Measurements from ENCODE around the gene GPHN. TPM values are rescaled to one million over a fixed set of nuclear protein-coding genes. Genes with fewer than 3 reads are reported as not detected.

Gene GPHN
- polyA plus RNA-seq, 2 of the 4 experiments (the other 2 are of a cell fraction): 12.7 to 15.5 TPM

GRCh38 chr14:66920196-66920595, 412.2 kb downstream of the GPHN start:
- Histone ChIP-seq H3K27ac (no peak overlapping the region), H3K4me3 (no peak overlapping the region), H3K9me3 (no peaks in the 10 kb centered on the region), H3K4me2 (no peak overlapping the region), H3K4me1 (no peaks in the 10 kb centered on the region)
- POLR2A ChIA-PET: interaction anchor here (0.7 kb wide), 1 partner anchor 35 kb away, joined by 5 read pairs; no protein-coding TSS in a partner anchor
- ATAC-seq (no peak), FAIRE-seq (no peak), DNase-seq (ENCODE audit: low read depth in 1 of 2, low spot score in 1 of 2) (no peak)
- no peak for TF ChIP-seq BHLHE40 (IDR thresholded peaks at IDR 0.05; ENCODE audit: low read depth, low read length)
- TF ChIP-seq POLR2A (IDR thresholded peaks at IDR 0.05; ENCODE audit: low read length): no peak
- TF ChIP-seq ZSCAN20 (CRISPR knock-in tag; IDR thresholded peaks at IDR 0.05): no peak
- TF ChIP-seq MAZ (IDR thresholded peaks at IDR 0.05; ENCODE audit: borderline replicate concordance, low read depth, low read length): no peak
- TF ChIP-seq TFCP2L1 (CRISPR knock-in tag; IDR thresholded peaks at IDR 0.05): no peak
- TF ChIP-seq, protein P1, sequence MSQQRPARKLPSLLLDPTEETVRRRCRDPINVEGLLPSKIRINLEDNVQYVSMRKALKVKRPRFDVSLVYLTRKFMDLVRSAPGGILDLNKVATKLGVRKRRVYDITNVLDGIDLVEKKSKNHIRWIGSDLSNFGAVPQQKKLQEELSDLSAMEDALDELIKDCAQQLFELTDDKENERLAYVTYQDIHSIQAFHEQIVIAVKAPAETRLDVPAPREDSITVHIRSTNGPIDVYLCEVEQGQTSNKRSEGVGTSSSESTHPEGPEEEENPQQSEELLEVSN (IDR thresholded peaks at IDR 0.05; ENCODE audit: borderline replicate concordance, low read depth): no peak
- no peak for TF ChIP-seq SMC3 (IDR thresholded peaks at IDR 0.05)
- no peak for TF ChIP-seq MAFK (IDR thresholded peaks at IDR 0.05; ENCODE audit: partially characterized antibody)
- TF ChIP-seq CHD4 (IDR thresholded peaks at IDR 0.05; ENCODE audit: borderline replicate concordance): no peak
- no peak for TF ChIP-seq CTCF (IDR thresholded peaks at IDR 0.05)
- no peak for TF ChIP-seq MYC (IDR thresholded peaks at IDR 0.05; ENCODE audit: borderline replicate concordance, low read length)
- TF ChIP-seq, protein P2, sequence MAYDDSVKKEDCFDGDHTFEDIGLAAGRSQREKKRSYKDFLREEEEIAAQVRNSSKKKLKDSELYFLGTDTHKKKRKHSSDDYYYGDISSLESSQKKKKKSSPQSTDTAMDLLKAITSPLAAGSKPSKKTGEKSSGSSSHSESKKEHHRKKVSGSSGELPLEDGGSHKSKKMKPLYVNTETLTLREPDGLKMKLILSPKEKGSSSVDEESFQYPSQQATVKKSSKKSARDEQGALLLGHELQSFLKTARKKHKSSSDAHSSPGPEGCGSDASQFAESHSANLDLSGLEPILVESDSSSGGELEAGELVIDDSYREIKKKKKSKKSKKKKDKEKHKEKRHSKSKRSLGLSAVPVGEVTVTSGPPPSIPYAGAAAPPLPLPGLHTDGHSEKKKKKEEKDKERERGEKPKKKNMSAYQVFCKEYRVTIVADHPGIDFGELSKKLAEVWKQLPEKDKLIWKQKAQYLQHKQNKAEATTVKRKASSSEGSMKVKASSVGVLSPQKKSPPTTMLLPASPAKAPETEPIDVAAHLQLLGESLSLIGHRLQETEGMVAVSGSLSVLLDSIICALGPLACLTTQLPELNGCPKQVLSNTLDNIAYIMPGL (CRISPR knock-in tag; IDR thresholded peaks at IDR 0.05; ENCODE audit: borderline replicate concordance): no peak
- no peak for TF ChIP-seq RARB (CRISPR knock-in tag; IDR thresholded peaks at IDR 0.05)
- TF ChIP-seq ZC3H11A (IDR thresholded peaks at IDR 0.05): no peak
- TF ChIP-seq HDAC2 (IDR thresholded peaks at IDR 0.05): no peak
- TF ChIP-seq CBX8 (IDR thresholded peaks at IDR 0.05): no peak
- no peak for TF ChIP-seq HOXB5 (CRISPR knock-in tag; IDR thresholded peaks at IDR 0.05)
- TF ChIP-seq ESRRA (IDR thresholded peaks at IDR 0.05; ENCODE audit: borderline replicate concordance, low read length): no peak
- CTCF ChIA-PET: interaction anchor here (0.6 to 0.7 kb wide), 2 partner anchors 357 to 368 kb away, joined by 3 read pairs; no protein-coding TSS in a partner anchor
- 85% methylated on average over 1 of the region's 1 CpG for WGBS (ENCODE audit: missing lambda C conversion rate)

DNA sequence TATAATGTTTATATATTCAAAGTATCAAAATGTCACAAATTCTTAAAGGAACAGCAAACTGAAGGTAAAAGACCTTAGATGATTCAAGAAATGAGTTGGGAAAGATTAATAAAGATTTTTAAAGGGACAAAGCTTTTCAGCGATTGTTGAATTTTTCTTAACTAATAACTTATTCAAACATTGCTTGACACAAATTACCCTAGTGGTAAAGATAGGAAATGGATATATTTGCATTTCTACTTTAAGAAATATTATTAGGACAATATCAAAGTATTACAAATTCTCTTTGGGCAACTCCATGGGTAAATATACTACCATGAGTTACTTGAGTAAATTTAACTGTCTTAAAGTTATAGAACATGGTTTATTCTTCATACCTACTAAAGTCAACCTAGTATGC, 415.3 kb downstream of the GPHN start:
- ATAC-seq (no peak), FAIRE-seq (no peak), DNase-seq (ENCODE audit: low read depth in 1 of 2, low spot score in 1 of 2) (no peak)
- no peaks in the 10 kb centered on the region for H3K4me1 ChIP-seq
- no peak overlapping the region for H3K4me2 ChIP-seq
- H3K27ac ChIP-seq: no peak overlapping the region
- POLR2A ChIA-PET: no interaction called here
- CTCF ChIA-PET: no interaction called here
- WGBS (ENCODE audit: missing lambda C conversion rate): 90% methylated on average over 1 of the region's 1 CpG
- H3K4me3 ChIP-seq: no peak overlapping the region
- TF ChIP-seq NFE2L2 (conservative IDR thresholded peaks at IDR 0.05; ENCODE audit: low read length) (no peak), NR3C1 (IDR thresholded peaks at IDR 0.05) (no peak), POLR2A (IDR thresholded peaks at IDR 0.05; ENCODE audit: low read length) (no peak), MAZ (IDR thresholded peaks at IDR 0.05; ENCODE audit: borderline replicate concordance, low read depth, low read length) (no peak), SMC3 (IDR thresholded peaks at IDR 0.05) (no peak), EHMT2 (IDR thresholded peaks at IDR 0.05; ENCODE audit: low read depth) (no peak), EHF (CRISPR knock-in tag; IDR thresholded peaks at IDR 0.05) (no peak), CBX2 (IDR thresholded peaks at IDR 0.05; ENCODE audit: borderline replicate concordance, low read depth) (no peak), USF2 (IDR thresholded peaks at IDR 0.05) (no peak)
- TF ChIP-seq, protein P3, sequence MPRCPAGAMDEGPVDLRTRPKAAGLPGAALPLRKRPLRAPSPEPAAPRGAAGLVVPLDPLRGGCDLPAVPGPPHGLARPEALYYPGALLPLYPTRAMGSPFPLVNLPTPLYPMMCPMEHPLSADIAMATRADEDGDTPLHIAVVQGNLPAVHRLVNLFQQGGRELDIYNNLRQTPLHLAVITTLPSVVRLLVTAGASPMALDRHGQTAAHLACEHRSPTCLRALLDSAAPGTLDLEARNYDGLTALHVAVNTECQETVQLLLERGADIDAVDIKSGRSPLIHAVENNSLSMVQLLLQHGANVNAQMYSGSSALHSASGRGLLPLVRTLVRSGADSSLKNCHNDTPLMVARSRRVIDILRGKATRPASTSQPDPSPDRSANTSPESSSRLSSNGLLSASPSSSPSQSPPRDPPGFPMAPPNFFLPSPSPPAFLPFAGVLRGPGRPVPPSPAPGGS (IDR thresholded peaks at IDR 0.05): no peak
- no peaks in the 10 kb centered on the region for H3K9me3 ChIP-seq

All from A549 (cell line).